Glutamatergic neuron (in vitro differentiated cells): ENCODE data around the gene PLEKHS1. TPM values are rescaled to one million over a fixed set of nuclear protein-coding genes. Genes with fewer than 3 reads are reported as not detected.
"Not testable (repeated sequence)": the region's sequence is repeated elsewhere in the genome, so short reads cannot be mapped to it uniquely, and the experiment has no call there.

Source experiments
- DNase-seq: peaks from one replicate; pipeline ENCODE4 v3.0.0; 2022
- H3K27ac Mint-ChIP-seq: one replicate; pipeline ENCODE4 v1.8.0; 2020; ENCODE audit warnings: mild to moderate bottlenecking, mixed read lengths, inconsistent platforms; ENCODE audit not compliant: unreplicated experiment
- H3K27me3 Mint-ChIP-seq: one replicate; pipeline ENCODE4 v1.8.0; 2020; ENCODE audit warnings: mild to moderate bottlenecking, moderate library complexity, mixed read lengths, inconsistent platforms; ENCODE audit not compliant: unreplicated experiment
- H3K36me3 Mint-ChIP-seq: one replicate; pipeline ENCODE4 v1.8.0; 2020; ENCODE audit warnings: mild to moderate bottlenecking, mixed read lengths, inconsistent platforms; ENCODE audit not compliant: unreplicated experiment
- H3K4me1 Mint-ChIP-seq: one replicate; pipeline ENCODE4 v1.8.0; 2020; ENCODE audit warnings: mild to moderate bottlenecking, low read depth, mixed read lengths, inconsistent platforms; ENCODE audit not compliant: unreplicated experiment
- H3K4me3 Mint-ChIP-seq: one replicate; pipeline ENCODE4 v1.8.0; 2020; ENCODE audit warnings: mild to moderate bottlenecking, mixed read lengths, inconsistent platforms; ENCODE audit not compliant: unreplicated experiment
- H3K9me3 Mint-ChIP-seq: one replicate; pipeline ENCODE4 v1.8.0; 2020; ENCODE audit warnings: mild to moderate bottlenecking, moderate library complexity, mixed read lengths, inconsistent platforms; ENCODE audit not compliant: unreplicated experiment
- microRNA-seq: library from miRNA; unstranded; fragments of <30 nt; microRNA quantifications from one replicate; pipeline ENCODE4, GENCODE V29; 2020; ENCODE audit not compliant: unreplicated experiment
- total RNA-seq: library from RNA; stranded (reverse); fragmentation: NEBNext Ultra II Directional; extraction: Animal tissue kit (Norgen Biotek cat#: 25700); gene quantifications from one replicate; pipeline ENCODE4 v1.2.1, GENCODE V29; 2021; ENCODE audit not compliant: unreplicated experiment
- TF ChIP-seq, protein P1 (sequence below): fragments of 200-600 bp; sonication (generic); IDR thresholded peaks from one replicate; pipeline ENCODE4 v1.5.0; 2021; ENCODE audit not compliant: partially characterized antibody, unreplicated experiment

PLEKHS1 gene
- total RNA-seq, 1 donor from 2014 or later = not detected

DNA sequence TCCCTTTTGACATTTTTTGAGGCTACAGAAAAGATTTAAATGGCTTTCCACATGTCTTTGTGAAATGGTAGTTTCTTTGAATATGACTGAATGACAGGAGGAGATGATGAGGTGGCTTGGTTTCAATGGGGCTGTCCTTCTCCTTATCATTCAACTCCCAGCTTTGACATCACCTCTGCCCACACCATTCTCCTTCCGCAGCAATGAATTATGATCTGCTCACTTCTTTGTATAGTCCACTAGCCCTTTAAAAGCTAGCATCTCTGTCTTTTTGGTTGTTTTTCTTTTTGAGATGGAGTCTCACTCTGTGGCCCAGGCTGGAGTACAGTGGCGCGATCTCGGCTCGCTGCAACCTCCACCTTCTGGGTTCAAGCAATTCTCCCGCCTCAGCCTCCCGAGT lies 70.7 kb downstream of the PLEKHS1 start:
- H3K4me1 Mint-ChIP-seq = no peaks in the 10 kb centered on the region
- DNase-seq = no peak
- TF ChIP-seq, protein P1, sequence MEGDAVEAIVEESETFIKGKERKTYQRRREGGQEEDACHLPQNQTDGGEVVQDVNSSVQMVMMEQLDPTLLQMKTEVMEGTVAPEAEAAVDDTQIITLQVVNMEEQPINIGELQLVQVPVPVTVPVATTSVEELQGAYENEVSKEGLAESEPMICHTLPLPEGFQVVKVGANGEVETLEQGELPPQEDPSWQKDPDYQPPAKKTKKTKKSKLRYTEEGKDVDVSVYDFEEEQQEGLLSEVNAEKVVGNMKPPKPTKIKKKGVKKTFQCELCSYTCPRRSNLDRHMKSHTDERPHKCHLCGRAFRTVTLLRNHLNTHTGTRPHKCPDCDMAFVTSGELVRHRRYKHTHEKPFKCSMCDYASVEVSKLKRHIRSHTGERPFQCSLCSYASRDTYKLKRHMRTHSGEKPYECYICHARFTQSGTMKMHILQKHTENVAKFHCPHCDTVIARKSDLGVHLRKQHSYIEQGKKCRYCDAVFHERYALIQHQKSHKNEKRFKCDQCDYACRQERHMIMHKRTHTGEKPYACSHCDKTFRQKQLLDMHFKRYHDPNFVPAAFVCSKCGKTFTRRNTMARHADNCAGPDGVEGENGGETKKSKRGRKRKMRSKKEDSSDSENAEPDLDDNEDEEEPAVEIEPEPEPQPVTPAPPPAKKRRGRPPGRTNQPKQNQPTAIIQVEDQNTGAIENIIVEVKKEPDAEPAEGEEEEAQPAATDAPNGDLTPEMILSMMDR = no peak
- H3K4me3 Mint-ChIP-seq = no peak overlapping the region
- H3K27me3 Mint-ChIP-seq = no peaks in the 10 kb centered on the region
- no peak overlapping the region for H3K27ac Mint-ChIP-seq
- H3K9me3 Mint-ChIP-seq = no peaks in the 10 kb centered on the region
- H3K36me3 Mint-ChIP-seq = no peaks in the 10 kb centered on the region

DNA sequence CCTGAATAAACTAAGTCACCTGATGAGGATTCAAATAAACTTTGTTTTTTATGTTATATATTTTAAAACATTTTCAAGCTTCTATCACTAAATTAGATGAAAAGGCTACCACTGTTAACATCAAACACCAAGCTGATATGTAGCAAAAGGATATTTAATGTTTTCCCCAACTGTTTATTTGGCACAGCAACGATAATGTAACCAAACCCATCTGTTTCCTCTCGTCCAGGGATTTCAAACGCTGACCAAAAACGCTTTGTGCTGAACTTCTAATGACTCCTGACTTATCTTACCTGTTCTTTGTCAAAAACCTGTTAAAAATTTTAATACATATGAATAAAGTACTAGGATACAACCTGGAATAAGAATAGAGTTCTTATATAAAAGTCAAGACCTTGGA lies 71.9 kb downstream of the PLEKHS1 start:
- Mint-ChIP-seq H3K4me3 (no peak overlapping the region), H3K4me1 (no peaks in the 10 kb centered on the region), H3K9me3 (no peaks in the 10 kb centered on the region), H3K27ac (no peak overlapping the region), H3K36me3 (no peaks in the 10 kb centered on the region), H3K27me3 (no peaks in the 10 kb centered on the region)
- DNase-seq = no peak
- TF ChIP-seq, protein P1 = no peak

DNA sequence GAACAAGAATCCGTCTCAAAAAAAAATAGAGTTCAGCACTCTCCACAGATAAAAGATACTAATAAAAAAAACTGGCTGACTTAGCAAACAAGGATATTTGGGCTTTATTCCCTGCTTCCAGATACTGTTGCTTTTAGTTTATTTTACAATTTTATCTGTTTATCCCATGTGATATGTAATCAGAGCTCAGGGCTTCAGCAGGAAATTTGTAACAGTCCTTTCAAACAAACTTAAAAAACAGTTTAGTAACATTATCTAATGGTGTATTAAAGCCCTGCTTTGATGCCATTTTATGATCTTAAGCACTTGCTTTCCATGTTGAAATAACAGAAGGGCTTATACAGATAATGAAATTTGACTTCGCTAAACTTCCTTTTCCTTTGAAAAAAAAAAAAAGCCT lies 74.3 kb downstream of the PLEKHS1 start:
- Mint-ChIP-seq H3K4me3 (no peak overlapping the region), H3K9me3 (no peaks in the 10 kb centered on the region), H3K27me3 (no peaks in the 10 kb centered on the region), H3K36me3 (no peaks in the 10 kb centered on the region), H3K27ac (no peak overlapping the region), H3K4me1 (no peaks in the 10 kb centered on the region)
- no peak for DNase-seq
- TF ChIP-seq, protein P1 = no peak

DNA sequence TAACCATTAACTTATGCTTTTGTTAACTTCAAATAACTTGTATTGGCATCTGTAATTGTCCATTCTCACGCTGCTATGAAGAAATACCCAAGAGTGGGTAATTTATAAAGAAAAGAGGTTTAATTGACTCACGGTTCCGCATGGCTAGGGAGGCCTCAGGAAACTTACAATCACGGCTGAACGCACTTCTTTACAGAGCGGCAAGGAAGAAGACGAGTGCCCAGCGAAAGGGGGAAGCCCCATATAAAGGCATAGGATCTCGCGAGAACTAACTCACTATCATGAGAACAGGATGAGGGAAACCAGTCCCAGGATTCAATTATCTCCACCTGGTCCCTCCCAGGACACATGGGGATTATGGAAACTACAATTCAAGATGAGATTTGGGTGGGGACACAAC lies 77.1 kb downstream of the PLEKHS1 start:
- not testable (repeated sequence) for H3K27me3 Mint-ChIP-seq, DNase-seq, H3K9me3 Mint-ChIP-seq, H3K27ac Mint-ChIP-seq, H3K4me1 Mint-ChIP-seq, H3K4me3 Mint-ChIP-seq, H3K36me3 Mint-ChIP-seq

Small RNA genes within 50 kb of the gene (microRNA-seq; reads per million reads assigned to microRNA genes)
- not detected for gene MIR4483

Other genes starting within 250 kb of the PLEKHS1 start
- gene HABP2, start 198.6 kb upstream of the PLEKHS1 start, total RNA-seq = not detected
- gene NRAP, start 87.6 kb upstream of the PLEKHS1 start, total RNA-seq = not detected
- gene CASP7, start 71.8 kb upstream of the PLEKHS1 start, total RNA-seq = not detected
- 2.8 TPM for gene DCLRE1A, start 102.4 kb downstream of the PLEKHS1 start, total RNA-seq
- gene NHLRC2, start 103.0 kb downstream of the PLEKHS1 start, total RNA-seq = 23.5 TPM